ENCODE results near the gene ITGA7.

Gene ITGA7, protein sequence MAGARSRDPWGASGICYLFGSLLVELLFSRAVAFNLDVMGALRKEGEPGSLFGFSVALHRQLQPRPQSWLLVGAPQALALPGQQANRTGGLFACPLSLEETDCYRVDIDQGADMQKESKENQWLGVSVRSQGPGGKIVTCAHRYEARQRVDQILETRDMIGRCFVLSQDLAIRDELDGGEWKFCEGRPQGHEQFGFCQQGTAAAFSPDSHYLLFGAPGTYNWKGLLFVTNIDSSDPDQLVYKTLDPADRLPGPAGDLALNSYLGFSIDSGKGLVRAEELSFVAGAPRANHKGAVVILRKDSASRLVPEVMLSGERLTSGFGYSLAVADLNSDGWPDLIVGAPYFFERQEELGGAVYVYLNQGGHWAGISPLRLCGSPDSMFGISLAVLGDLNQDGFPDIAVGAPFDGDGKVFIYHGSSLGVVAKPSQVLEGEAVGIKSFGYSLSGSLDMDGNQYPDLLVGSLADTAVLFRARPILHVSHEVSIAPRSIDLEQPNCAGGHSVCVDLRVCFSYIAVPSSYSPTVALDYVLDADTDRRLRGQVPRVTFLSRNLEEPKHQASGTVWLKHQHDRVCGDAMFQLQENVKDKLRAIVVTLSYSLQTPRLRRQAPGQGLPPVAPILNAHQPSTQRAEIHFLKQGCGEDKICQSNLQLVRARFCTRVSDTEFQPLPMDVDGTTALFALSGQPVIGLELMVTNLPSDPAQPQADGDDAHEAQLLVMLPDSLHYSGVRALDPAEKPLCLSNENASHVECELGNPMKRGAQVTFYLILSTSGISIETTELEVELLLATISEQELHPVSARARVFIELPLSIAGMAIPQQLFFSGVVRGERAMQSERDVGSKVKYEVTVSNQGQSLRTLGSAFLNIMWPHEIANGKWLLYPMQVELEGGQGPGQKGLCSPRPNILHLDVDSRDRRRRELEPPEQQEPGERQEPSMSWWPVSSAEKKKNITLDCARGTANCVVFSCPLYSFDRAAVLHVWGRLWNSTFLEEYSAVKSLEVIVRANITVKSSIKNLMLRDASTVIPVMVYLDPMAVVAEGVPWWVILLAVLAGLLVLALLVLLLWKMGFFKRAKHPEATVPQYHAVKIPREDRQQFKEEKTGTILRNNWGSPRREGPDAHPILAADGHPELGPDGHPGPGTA

DNA sequence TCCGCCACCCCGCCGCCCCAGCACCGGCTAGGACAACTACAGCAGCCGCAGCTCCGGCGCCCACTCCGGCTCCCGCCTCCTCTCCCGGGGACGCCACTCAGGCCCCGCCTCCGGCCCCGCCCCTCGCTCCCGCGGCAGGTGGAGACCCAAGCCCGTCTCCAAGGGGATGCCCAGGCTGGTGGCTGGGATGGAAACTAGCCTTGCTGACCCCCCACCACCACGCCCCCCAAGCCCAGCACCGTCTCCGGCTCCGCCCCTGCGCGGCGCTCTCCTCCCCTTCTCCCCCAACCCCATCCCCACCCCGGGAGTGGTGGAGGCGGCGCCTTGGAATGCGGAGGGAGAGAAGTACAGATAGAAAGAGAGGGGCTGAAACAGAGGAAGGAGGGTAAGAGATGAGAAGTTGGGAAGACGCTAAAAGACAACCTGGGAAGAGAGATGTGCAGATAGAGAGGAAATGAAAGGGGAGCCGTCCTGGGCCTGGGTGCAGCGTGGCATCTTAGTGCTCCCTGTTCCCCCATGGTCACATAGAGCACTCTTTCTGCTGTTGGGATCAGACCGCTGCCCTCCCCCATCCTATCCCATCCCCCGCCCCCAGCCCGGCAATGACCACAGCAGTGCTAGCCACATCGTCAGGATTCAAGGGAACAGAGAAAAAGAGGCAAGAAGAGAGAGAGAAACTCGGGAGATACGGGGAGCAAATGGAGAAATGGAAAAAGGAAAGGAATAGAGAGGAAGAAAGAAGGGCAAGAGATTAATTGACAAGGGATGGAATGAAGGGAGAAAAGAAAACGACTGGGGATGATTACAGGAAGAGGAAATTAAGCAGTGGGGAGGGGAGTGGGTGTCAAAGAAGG is at the start of gene ITGA7:
TSS of gene ITGA7 (minus strand) at position 64 of the 854 bp plus-strand sequence. CDS start 222 bp downstream, outside the sequence.
- peak; percentile 44 to 55 for DNase-seq (ENCODE audit: low read depth in 2 of 2)

DNA sequence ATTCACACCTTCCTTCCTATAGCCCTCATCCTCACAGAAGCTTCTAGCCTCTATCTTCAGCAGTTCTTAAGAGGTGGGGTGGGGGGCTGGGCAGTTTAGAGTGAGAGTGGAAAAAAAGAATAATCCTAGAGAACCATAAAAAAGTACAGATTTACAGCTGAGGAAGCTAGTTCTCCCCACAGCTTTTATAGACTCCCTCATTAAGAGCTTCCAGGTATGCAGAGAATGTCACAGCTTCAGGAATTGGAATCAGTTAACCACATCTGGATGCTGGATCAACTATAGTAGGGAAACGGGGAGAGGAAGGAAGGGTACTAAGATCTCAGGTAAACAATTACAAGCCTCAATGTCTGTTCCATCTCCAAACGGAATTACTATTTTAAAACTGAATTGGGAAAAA is 47.5 kb upstream of the ITGA7 start:
- no peak for DNase-seq (ENCODE audit: low read depth in 2 of 2)

DNA sequence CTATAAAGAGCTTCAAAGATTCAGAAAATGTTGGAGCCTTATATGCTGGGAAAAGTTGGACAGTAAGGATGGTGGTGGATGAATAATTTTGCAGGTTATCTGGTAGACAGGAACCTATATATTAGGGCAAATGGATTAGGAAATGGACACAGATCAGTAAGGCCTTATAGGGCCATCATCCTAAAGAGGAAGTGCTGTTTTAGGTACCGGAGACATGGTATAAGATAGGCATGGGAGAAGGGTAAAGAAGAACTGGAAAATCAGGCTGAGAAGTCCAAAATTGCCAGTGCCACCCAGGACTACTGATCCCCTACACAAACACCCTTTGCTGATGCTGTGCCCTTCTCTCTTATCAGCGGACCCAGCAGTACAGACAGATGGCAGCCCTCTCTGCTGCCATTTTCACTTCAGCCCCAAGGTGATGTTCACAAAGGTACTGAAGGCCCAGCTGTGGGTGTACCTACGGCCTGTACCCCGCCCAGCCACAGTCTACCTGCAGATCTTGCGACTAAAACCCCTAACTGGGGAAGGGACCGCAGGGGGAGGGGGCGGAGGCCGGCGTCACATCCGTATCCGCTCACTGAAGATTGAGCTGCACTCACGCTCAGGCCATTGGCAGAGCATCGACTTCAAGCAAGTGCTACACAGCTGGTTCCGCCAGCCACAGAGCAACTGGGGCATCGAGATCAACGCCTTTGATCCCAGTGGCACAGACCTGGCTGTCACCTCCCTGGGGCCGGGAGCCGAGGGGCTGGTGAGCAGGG is 40.7 kb upstream of the ITGA7 start:
- no peak for DNase-seq (ENCODE audit: low read depth in 2 of 2)

- no peak for DNase-seq (ENCODE audit: low read depth in 2 of 2)
These were observed 39.2 kb upstream of the ITGA7 start for GRCh38 chr12:55746913-55747231.

DNA sequence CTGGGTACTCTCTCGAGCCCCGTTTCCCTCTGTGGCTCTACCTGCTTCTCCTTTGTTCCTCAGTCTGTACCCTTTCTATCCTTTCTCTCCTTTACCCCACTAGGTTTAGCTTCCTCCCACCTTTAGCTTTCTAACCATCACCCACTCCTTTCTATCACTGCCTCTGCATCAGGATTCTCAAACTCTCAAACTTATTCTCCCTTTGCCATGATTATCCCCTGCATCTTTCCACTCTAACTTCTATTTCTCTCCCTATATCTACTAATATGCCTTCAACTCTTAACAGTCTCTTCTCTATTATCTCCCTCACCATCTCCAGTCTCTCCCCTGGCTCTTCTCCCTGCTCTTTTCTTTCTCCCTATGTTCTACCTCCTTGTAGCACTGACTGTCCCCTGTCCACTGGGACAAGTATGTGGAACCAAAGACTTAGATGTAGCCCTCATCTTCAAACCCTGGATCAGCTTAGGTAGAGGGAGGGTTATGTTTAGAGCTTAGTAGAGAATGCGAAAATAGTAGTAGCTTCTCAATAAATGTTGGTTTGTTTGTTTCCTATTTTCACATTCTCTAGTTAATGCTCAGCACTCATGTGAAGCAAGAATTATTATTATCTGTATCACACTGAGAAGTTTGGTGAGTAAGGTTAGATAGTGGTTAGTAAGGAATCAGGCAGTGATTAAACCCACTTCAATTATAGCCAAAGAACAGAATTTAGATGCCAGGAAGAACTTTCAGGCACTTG is 38.6 kb upstream of the ITGA7 start:
- no peak for DNase-seq (ENCODE audit: low read depth in 2 of 2)

DNA sequence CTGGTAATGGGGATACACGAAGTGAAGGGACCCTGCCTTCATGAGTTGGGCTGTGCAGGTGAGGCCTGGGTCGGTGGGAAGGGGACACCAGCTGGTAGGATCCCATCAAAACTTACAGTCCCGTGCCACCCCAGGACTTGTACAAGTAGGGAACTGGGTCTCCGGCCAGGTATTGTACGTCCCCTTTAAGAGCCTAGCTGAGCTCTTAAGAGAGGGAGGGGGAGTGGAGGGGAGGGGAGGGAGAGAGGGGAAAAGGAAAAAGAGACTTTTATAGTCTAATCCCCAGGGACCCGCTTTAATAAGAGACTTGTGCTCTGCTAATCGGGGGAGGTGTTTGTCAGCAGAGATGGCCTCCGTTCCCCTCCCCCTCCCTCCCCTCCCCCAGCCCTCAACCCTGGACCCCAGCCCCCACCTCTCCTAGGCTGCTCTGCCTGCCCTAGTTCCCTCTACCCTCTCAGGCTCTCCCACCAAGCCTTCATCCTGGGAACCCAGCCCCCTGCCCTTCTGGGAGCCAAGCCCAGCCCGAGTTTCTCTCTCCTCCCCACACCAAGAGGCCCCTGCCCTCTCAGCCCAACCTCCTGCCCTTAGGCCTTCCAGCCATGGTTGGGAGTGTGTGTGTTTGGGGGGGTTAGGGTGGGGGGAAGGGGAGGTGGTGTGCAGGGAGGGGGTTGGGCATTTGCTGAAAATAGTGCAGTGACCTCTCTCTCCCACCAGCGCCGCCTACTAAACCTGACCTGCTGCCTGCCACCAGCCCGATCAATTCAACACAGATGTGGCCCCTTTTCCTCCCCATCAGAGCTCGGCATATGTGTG is 37.9 kb upstream of the ITGA7 start:
- DNase-seq (ENCODE audit: low read depth in 2 of 2) = no peak

DNA sequence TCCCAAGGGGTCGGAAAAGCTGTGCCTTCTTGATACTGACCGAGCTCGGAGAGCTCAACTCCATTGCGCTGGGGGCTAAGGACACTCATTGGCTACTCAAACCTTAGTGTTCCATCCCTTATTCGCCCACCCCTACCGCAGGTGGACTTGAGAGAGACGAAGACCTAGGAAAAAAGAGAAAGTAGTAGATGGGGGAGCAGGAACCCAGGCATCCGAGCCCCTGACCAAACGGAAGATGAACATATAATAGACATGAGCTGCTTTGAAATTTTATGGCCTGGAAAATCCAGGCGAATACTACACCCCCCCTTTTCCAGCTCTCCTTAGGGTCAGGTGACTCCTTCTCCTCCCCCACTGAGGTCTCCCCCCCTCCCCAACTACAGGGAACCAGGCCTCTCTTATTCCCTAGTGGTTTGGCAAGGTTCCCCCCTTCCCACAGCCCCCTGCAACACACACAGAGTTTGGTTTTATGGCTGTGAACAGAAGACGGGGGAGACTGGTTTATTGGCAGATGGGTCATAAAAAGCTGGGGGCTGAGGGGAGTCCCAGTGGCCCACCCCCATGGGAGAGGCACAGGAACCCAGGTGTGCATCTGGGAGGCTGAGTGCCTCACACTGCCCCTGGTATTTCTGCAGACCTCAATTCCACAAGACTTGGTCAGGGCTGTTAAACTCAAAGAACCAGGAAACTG is 36.8 kb upstream of the ITGA7 start:
- DNase-seq (ENCODE audit: low read depth in 2 of 2) = no peak

DNA sequence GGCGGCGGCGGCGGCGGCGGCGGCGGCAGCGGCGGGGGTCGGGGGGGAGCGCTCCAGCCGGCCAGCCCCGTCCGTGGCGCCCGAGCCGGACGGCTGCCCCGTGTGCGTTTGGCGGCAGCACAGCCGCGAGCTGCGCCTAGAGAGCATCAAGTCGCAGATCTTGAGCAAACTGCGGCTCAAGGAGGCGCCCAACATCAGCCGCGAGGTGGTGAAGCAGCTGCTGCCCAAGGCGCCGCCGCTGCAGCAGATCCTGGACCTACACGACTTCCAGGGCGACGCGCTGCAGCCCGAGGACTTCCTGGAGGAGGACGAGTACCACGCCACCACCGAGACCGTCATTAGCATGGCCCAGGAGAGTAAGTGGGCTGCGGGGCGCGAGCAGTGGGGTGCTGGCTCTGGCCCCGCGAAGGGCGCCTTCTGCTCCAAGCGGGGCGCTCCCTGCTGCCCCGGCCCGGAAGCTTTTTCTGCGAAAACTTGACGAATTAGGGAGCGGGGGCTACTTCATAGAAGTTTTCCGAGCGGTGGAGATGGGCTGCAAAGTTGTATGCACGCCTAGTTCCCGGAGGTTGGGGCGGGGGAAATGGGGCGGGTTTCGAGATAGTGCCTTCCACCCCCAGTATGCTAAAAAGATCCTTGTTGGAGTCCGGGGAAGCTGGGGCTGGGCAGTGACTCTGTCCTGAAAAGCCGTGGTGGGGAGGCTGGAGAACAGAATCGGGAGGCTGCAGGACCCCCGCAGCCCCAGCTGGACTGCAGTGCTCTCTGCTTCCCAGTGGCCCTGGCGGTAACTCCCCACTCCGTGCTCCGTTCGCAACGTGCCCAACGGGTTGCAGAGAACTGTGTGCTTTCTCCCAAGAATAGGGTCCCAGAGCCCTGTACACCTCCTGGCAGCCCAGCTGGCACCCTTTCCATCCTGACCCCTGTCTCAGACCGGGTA is 36.0 kb upstream of the ITGA7 start:
- no peak for DNase-seq (ENCODE audit: low read depth in 2 of 2)

DNA sequence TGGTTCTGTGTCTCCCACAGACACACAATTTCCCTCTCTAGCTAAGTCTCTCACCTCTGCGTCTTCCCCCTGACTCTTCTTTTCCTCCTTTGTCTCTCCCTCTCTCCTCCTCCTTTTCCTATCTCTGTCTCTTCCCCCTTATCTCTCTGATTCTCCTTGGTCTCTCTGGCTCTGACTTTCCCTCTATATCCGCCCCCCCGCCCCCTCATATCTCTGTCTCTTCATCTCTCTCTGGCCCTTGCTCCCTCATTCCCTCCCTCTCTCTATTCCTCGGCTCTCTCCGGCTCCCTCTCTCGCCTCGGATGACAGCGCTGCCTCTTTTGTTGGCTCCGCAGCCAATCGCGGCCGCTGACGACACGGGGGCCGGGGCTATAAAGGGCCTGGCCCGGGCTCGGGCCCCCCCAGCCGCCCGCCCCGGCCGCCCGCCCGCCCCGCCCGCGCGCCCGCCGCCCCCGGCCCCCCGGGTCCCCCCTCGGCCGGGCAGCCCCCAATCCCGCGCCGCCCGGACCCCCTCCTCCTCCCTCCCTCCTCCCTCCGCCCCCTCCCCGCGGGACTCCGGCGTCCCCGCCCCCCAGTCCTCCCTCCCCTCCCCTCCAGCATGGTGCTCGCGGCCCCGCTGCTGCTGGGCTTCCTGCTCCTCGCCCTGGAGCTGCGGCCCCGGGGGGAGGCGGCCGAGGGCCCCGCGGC is 35.2 kb upstream of the ITGA7 start, which contains the start of gene GDF11:
TSS of gene GDF11 (plus strand) at position 404 of the 687 bp plus-strand sequence. CDS start at position 599, 195 bp downstream.
- DNase-seq (ENCODE audit: low read depth in 2 of 2) = peak; percentile 52 to 63

- no peak for DNase-seq (ENCODE audit: low read depth in 2 of 2)
These were observed 34.4 kb upstream of the ITGA7 start for GRCh38 chr12:55741931-55742680.

- no peak for DNase-seq (ENCODE audit: low read depth in 2 of 2)
These were observed 31.3 kb upstream of the ITGA7 start for GRCh38 chr12:55739025-55739378.

DNA sequence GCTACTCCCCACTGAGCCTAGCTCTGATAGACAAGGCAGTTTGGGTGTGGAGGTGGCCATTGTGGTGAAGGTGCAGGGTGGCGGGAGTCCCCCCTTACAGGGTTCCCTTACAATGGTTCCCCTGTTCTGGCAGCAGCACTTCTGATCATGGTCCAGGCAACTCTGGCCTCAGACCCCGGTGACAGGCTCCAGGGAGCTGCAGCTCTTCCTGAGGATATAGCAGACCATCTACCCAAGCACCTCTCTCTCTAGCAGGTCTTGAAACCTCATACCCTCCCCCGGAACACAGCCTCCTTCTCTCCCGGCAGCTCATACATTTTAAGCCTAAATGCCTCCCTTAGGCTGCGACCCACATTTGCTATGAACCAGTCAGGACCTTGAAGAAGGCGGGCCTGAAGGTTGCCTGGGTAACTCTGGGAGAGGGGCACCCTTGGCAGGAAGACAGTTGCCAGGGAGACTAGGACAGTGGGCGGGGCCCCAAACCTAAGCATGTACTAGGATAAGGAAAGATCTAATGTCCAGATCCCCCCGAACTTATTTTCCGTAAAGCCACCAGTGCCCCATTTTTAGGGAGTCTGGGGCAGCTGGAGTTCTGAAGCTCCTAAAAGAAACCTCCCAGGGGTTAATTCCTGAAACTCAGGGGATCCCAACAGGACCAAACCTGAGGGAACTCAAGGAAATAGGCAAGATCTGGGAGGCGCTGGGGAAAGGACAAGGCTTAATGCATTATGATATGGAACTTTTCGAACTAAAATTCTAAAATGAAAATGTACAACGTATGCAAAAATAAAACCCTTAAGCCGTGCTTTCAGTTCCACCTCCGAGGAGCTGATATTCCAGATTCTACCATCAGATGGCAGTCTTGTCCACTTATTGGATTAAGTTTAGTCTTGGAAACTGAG is 30.7 kb upstream of the ITGA7 start:
- peak; percentile 57 to 77 for DNase-seq (ENCODE audit: low read depth in 2 of 2)

GRCh38 chr12:55737581-55738122 is 29.9 kb upstream of the ITGA7 start:
- no peak for DNase-seq (ENCODE audit: low read depth in 2 of 2)

GRCh38 chr12:55736780-55737580 is 29.3 kb upstream of the ITGA7 start:
- peak in 1 of 2 donors; percentile 46 for DNase-seq (ENCODE audit: low read depth in 2 of 2)
